SK-N-DZ (cell line): ENCODE results near the gene KRTAP24-1. TPM values are rescaled to one million over a fixed set of nuclear protein-coding genes. Genes with fewer than 3 reads are reported as not detected.

Experiments used
- DNase-seq: peaks from one replicate; pipeline ENCODE4 v3.0.0-alpha.2; 2015; ENCODE audit warnings: low spot score
- polyA plus RNA-seq, 2 experiments: library from polyadenylated mRNA; depleted of rRNA; stranded (reverse); fragments of >200 nt; gene quantifications; 2 replicates each; pipeline ENCODE4 v1.2.3, GENCODE V29; 2014

The KRTAP24-1 gene, protein sequence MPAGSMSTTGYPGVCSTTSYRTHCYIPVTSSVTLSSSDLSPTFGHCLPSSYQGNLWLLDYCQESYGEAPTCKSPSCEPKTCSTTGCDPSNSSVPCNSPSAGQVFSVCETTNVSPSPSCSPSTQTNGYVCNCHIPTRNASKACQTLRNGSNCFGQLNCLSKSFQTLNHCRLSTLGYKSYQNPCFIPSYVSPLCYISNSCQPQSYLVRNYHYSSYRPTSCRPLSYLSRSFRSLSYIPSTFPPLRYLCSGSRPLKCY
- polyA plus RNA-seq (2014; cell fraction: cytosol; rRNA removed): not detected in 2 replicates
- polyA plus RNA-seq (2014; cell fraction: nucleus; rRNA removed): not detected in 2 replicates

DNA sequence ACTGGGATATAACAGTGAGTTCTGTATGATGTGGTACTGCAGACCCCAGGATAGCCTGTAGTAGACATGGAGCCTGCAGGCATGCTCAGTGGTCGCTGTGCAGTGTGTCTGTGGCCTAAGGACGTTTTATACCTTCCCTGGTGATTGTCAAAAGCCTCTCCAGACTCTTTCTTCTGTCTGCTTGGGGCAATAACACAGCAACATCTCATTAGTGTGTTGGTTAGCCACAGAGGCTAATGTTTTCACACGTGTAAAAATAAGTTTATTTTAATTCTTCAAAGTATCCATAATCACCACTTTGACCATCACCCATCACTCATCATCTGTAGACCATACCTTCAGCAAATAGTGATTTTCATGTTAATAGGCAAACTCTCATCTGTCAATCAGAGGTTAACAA is at the start of gene KRTAP24-1:
TSS of gene KRTAP24-1 (minus strand) at position 101 of the 400 bp plus-strand sequence. CDS start at position 83, 18 bp downstream.
- DNase-seq: no peak

- no peak for DNase-seq
Measured at GRCh38 chr21:30329203-30329875, 46.6 kb upstream of the KRTAP24-1 start.

GRCh38 chr21:30326390-30326789 is 43.6 kb upstream of the KRTAP24-1 start:
- DNase-seq: no peak

- DNase-seq: no peak
Measured at GRCh38 chr21:30320215-30320614, 37.5 kb upstream of the KRTAP24-1 start, which contains the start of gene KRTAP26-1. Gene KRTAP26-1 (minus strand): TSS chr21:30320315. CDS start chr21:30320035, 280 bp downstream.

DNA sequence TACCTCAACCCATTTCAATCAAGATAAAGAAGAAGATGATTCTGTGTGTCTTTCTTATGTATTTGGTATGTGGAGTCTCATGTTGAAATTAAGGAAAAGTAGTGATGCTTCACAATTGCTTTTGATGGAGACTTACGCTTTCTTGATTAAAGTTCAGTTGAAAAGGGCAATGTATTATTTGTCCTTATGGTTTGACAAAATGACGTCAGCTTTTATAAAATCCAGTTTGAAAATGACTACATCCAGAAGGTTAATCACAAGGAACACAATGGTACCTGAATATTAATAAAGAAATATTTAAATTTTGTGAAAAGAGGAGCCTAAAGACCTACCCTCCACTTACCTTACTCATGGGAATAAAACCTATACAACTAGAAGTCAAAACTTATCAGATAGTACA is 33.0 kb upstream of the KRTAP24-1 start:
- no peak for DNase-seq

DNA sequence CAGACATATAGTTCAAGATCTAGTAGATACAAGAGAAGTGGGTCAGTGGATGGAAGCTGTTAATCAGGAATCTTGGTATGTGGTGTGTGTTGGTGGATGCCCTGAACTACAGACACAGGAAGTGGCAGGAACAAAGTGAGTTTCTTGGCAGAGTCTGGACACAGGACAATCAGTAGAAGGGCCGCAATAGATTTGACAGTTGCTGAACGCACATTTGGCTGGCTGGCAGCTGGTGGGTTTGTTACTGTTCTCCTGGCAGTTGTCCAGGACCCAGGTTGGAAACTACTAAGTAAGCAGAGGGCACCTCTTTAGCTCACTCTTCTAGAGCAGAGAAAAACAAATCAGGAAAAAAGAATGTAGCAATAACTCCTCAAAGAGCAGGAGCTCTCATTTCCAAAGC is 24.1 kb upstream of the KRTAP24-1 start:
- no peak for DNase-seq

- DNase-seq: no peak
Measured at GRCh38 chr21:30305136-30305535, 22.4 kb upstream of the KRTAP24-1 start.

GRCh38 chr21:30289215-30289614 is 6.5 kb upstream of the KRTAP24-1 start, which contains the start of gene KRTAP25-1:
Gene KRTAP25-1 (minus strand): TSS chr21:30289514. CDS start chr21:30289490, 24 bp downstream.
- no peak for DNase-seq

GRCh38 chr21:30271611-30272010 is 11.1 kb downstream of the KRTAP24-1 start:
- no peak for DNase-seq

DNA sequence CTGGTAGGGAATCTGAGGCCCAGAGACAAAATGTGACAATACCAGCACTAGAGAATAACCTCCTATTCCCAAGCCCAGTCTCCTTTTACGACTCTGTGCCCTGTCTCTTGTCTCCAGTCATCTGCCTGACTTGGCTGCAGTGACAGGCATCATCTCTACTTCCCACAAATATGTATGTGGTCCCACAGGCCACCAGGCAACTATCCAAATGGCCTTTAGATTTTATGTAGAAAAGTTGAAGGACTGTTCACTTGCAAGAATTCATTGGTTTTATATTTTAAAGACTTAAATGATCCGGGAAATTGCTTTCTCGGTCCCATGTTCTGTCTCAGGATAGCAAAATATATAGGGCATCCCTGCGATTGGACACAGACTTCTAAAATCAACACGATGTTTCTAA is 11.6 kb downstream of the KRTAP24-1 start:
- DNase-seq: no peak

GRCh38 chr21:30269803-30270530 is 12.8 kb downstream of the KRTAP24-1 start:
- DNase-seq: no peak

- DNase-seq: no peak
Measured at GRCh38 chr21:30268608-30269197, 14.0 kb downstream of the KRTAP24-1 start.

- DNase-seq: peak; percentile 5
Measured at GRCh38 chr21:30257773-30258172, 25.0 kb downstream of the KRTAP24-1 start.

DNA sequence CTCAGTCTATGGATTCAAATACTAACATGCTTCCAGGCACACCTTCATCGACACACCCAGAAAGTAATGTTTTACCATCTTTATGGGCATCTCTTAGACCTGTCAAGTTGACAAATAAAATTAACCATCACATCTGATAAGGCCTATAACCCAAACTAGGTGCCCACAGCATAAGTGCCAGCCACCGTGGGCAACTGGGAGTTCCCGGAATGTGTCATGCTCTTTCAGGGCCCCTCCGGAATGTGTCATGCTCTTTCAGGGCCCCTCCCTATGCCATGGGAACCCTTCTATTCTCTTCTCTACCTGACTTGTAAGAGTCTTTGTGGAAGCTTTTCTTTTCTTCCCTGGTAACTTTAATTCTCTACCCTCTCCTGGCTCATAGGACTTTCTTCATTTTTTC is 26.6 kb downstream of the KRTAP24-1 start:
- DNase-seq: no peak

GRCh38 chr21:30255679-30256078 is 27.1 kb downstream of the KRTAP24-1 start:
- DNase-seq: no peak

DNA sequence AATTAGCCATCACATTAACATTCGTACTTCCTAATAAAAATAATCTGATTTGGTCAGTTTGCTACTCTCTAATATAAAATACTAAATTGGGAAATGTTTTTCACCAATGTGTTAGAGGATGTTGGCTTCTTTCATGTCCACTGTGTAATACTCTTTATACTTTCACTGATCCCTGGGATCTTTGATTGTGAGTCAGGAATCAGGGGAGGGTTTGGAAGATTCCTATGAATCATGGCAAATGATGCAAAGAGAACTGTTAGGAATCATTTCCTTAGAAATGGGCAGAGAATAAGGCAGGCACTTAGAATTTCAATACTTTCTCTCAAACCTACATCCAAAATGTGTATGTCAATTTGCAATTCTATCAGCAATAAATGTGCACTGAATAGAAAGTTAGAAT is 31.0 kb downstream of the KRTAP24-1 start:
- no peak for DNase-seq

GRCh38 chr21:30249936-30250335 is 32.8 kb downstream of the KRTAP24-1 start:
- no peak for DNase-seq

GRCh38 chr21:30248844-30249243 is 33.9 kb downstream of the KRTAP24-1 start:
- no peak for DNase-seq

- no peak for DNase-seq
Measured at GRCh38 chr21:30245061-30245460, 37.7 kb downstream of the KRTAP24-1 start.

DNA sequence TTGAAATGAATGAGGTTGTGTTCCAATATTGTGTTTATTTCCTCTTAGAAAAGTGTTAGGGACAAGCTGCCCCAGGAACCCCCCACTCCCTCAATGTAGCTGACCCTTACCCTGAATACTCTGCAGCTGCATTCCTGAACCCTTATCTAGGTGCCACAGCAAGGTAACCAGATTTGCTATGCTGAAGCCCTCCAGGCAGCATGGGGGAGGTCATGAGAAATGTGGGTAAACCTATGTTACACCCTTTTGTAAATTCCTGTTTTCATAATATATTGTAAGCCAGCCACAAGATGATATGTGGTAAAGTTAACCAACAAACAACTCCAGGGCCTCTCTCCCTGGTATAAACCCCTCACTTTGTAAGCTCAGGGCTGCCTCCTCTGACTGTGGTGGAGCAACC is 39.1 kb downstream of the KRTAP24-1 start:
- DNase-seq: no peak

GRCh38 chr21:30240661-30241060 is 42.1 kb downstream of the KRTAP24-1 start:
- DNase-seq: no peak

- no peak for DNase-seq
Measured at GRCh38 chr21:30238168-30238567, 44.6 kb downstream of the KRTAP24-1 start.
